A673 (cell line): Measurements from ENCODE around the gene R3HDM1. TPM values are rescaled to one million over a fixed set of nuclear protein-coding genes. Genes with fewer than 3 reads are reported as not detected.
"Not testable (repeated sequence)": the region's sequence is repeated elsewhere in the genome, so short reads cannot be mapped to it uniquely, and the experiment has no call there.

ENCODE experiments used
- BruUV-seq: library from RNA; stranded (reverse); fragments of 400-500 nt; replicated peaks from 2 replicates; lab custom pipeline; 2021; lab: Mats Ljungman, UMichigan
- CTCF ChIA-PET: fragments of 300-600 bp; sonication (Branson Sonifier 250); formaldehyde crosslinking; loops from one replicate; lab custom pipeline; 2022; ENCODE audit warnings: antibody characterized with exemption; lab: Charles Lee
- POLR2A ChIA-PET: fragments of 300-600 bp; sonication (Branson Sonifier 250); formaldehyde crosslinking; loops from one replicate; lab custom pipeline; 2022; ENCODE audit warnings: antibody characterized with exemption; ENCODE audit not compliant: low non-redundant PET; lab: Charles Lee
- DNase-seq: peaks from one replicate; pipeline ENCODE4 v3.0.0-alpha.2; 2015; ENCODE audit warnings: low spot score
- H3K27ac ChIP-seq: fragments of 200-600 bp; sonication (generic); 2 replicates; pipeline ENCODE4 v1.5.1; 2016; ENCODE audit warnings: mixed run types, low read depth, mild to moderate bottlenecking, mixed read lengths, antibody characterized with exemption, low read length; ENCODE audit not compliant: poor library complexity, severe bottlenecking
- H3K27me3 ChIP-seq: fragments of 200-600 bp; sonication (generic); replicated peaks from 2 replicates; pipeline ENCODE4 v1.6.1; 2017; ENCODE audit warnings: mixed run types, low read depth, mild to moderate bottlenecking, mixed read lengths, antibody characterized with exemption, low read length; ENCODE audit not compliant: insufficient read depth, poor library complexity
- H3K36me3 ChIP-seq: fragments of 200-600 bp; sonication (generic); 2 replicates; pipeline ENCODE4 v1.6.1; 2016; ENCODE audit warnings: mixed run types, mild to moderate bottlenecking, mixed read lengths, antibody characterized with exemption, low read length; ENCODE audit not compliant: insufficient read depth, poor library complexity, severe bottlenecking
- H3K4me1 ChIP-seq: fragments of 200-600 bp; sonication (generic); 2 replicates; pipeline ENCODE4 v1.6.1; 2017; ENCODE audit warnings: mixed run types, mild to moderate bottlenecking, mixed read lengths, antibody characterized with exemption, low read length; ENCODE audit not compliant: insufficient read depth, poor library complexity, severe bottlenecking
- H3K4me3 ChIP-seq: fragments of 200-600 bp; sonication (generic); 2 replicates; pipeline ENCODE4 v1.5.1; 2016; ENCODE audit warnings: low read depth, mixed run types, mild to moderate bottlenecking, mixed read lengths, low read length; ENCODE audit not compliant: poor library complexity, severe bottlenecking
- H3K9me3 ChIP-seq: fragments of 200-600 bp; sonication (generic); 2 replicates; pipeline ENCODE4 v1.6.1; 2016; ENCODE audit warnings: mixed run types, low read depth, mild to moderate bottlenecking, mixed read lengths, antibody characterized with exemption, low read length; ENCODE audit not compliant: poor library complexity, severe bottlenecking
- CTCF ChIP-seq: fragments of 300-800, 200-600 bp; sonication (generic); conservative IDR thresholded peaks from 2 replicates; pipeline ENCODE4 v1.5.1; 2017; ENCODE audit warnings: low read depth, mild to moderate bottlenecking, antibody characterized with exemption, low read length, moderate library complexity, mixed read lengths
- EZH2 ChIP-seq: fragments of 200-600 bp; sonication (generic); IDR thresholded peaks from 2 replicates; pipeline ENCODE4 v1.6.1; 2017; ENCODE audit warnings: borderline replicate concordance, low read depth, mild to moderate bottlenecking, mixed read lengths, antibody characterized with exemption, low read length; ENCODE audit not compliant: poor library complexity, severe bottlenecking
- intact Hi-C: fragments of 100-400 bp; cut with micrococcal nuclease; formaldehyde crosslinking; loops from one replicate; pipeline ENCODE4 v1.10.0; 2022; ENCODE audit not compliant: unreplicated experiment
- total RNA-seq: library from RNA; stranded (reverse); gene quantifications from 2 replicates; pipeline ENCODE4 v1.2.3, GENCODE V29; 2021

The R3HDM1 gene
- total RNA-seq, 1 experiment from 2014 or later, result 65.4 TPM

GRCh38 chr2:135528006-135528405, 3.3 kb upstream of the R3HDM1 start:
- Histone ChIP-seq H3K27ac (no peak overlapping the region), H3K9me3 (no peaks in the 10 kb centered on the region), H3K4me3 (no peak overlapping the region), H3K4me1 (peaks cover 4% of the 10 kb centered on the region), H3K27me3 (no peaks in the 10 kb centered on the region), H3K36me3 (no peaks in the 10 kb centered on the region)
- CTCF ChIA-PET, result no interaction called here
- no TSS peak for BruUV-seq
- intact Hi-C loops, result no loop called here
- TF ChIP-seq EZH2, result no peak
- DNase-seq, result no peak
- POLR2A ChIA-PET, result no interaction called here

GRCh38 chr2:135530313-135531230, 712 bp upstream of the R3HDM1 start, which contains the start of gene ZRANB3:
ZRANB3 (minus strand) TSS chr2:135531218.
- no peaks in the 10 kb centered on the region for H3K9me3 ChIP-seq
- no peaks in the 10 kb centered on the region for H3K36me3 ChIP-seq
- peak within 1 kb of the TSS; percentile 92 for H3K4me3 ChIP-seq
- BruUV-seq, result TSS peak; percentile 78
- intact Hi-C loops, result loop anchor here (5.0 kb wide), 1 partner anchor 478 kb away; the partner anchor contains the start of gene RAB3GAP1
- POLR2A ChIA-PET, result interaction anchor here (0.7 to 0.8 kb wide), 2 partner anchors 14 to 352 kb away, joined by 4 to 14 read pairs; no protein-coding TSS in a partner anchor
- CTCF ChIA-PET, result no interaction called here
- H3K4me1 ChIP-seq, result peaks cover 6% of the 10 kb centered on the region
- DNase-seq, result peak; percentile 99
- TF ChIP-seq EZH2, result no peak
- no peak for TF ChIP-seq CTCF
- H3K27me3 ChIP-seq, result no peaks in the 10 kb centered on the region
- H3K27ac ChIP-seq, result peak within 1 kb of the TSS; percentile 90

- Histone ChIP-seq H3K4me3 (peak overlapping the region; percentile 92), H3K27me3 (no peaks in the 10 kb centered on the region), H3K27ac (no peak overlapping the region), H3K36me3 (no peaks in the 10 kb centered on the region), H3K9me3 (no peaks in the 10 kb centered on the region), H3K4me1 (peaks cover 6% of the 10 kb centered on the region)
- no peak for TF ChIP-seq EZH2
- TF ChIP-seq CTCF, result no peak
- POLR2A ChIA-PET, result interaction anchor here (0.5 to 0.6 kb wide), 2 partner anchors 28 to 192 kb away, joined by 4 to 5 read pairs; no protein-coding TSS in a partner anchor
- no peak for DNase-seq
- TSS peak; percentile 51 for BruUV-seq
- CTCF ChIA-PET, result no interaction called here
- intact Hi-C loops, result loop anchor here (5.0 kb wide), 1 partner anchor 480 kb away; the partner anchor contains the start of gene RAB3GAP1
These were observed 1.3 kb downstream of the R3HDM1 start for GRCh38 chr2:135532581-135532980.

- H3K27ac ChIP-seq, POLR2A ChIA-PET, DNase-seq, H3K36me3 ChIP-seq, BruUV-seq, H3K9me3 ChIP-seq, H3K4me1 ChIP-seq, H3K4me3 ChIP-seq, CTCF ChIA-PET, H3K27me3 ChIP-seq: not testable (repeated sequence)
- intact Hi-C loops, result loop anchor here (5.0 kb wide), 1 partner anchor 481 kb away; the partner anchor contains the start of gene RAB3GAP1
These were observed 2.3 kb downstream of the R3HDM1 start for GRCh38 chr2:135533545-135533944.
